Neuronal stem cell (in vitro differentiated cells): ENCODE measurements around the gene OAS3.
A peak's percentile ranks its signal among the peaks of the same experiment; 100 is the strongest.

ENCODE experiments used
- DNase-seq: peaks from one replicate; pipeline ENCODE4 v3.0.0-alpha.2; 2013; ENCODE audit warnings: low spot score
- H2AFZ ChIP-seq: one replicate; pipeline ENCODE4 v1.6.1; 2013; ENCODE audit warnings: mild to moderate bottlenecking, low read length, inconsistent platforms
- H2AK5ac ChIP-seq: 2 replicates; pipeline ENCODE4 v1.6.1; 2013; ENCODE audit warnings: low read depth, mild to moderate bottlenecking, inconsistent platforms, low read length, moderate library complexity, mixed read lengths
- H2BK120ac ChIP-seq: 2 replicates; pipeline ENCODE4 v1.6.1; 2013; ENCODE audit warnings: low read depth, mild to moderate bottlenecking, inconsistent platforms, low read length, moderate library complexity, mixed read lengths
- H2BK12ac ChIP-seq: one replicate; pipeline ENCODE4 v1.6.1; 2013; ENCODE audit warnings: low read length, inconsistent platforms
- H2BK15ac ChIP-seq: 2 replicates; pipeline ENCODE4 v1.6.1; 2013; ENCODE audit warnings: mild to moderate bottlenecking, low read length, inconsistent platforms, mixed read lengths
- H2BK5ac ChIP-seq: one replicate; pipeline ENCODE4 v1.6.1; 2013; ENCODE audit warnings: inconsistent platforms, mild to moderate bottlenecking, low read length, moderate library complexity
- H3K14ac ChIP-seq: one replicate; pipeline ENCODE4 v1.6.1; 2013; ENCODE audit warnings: low read length, inconsistent platforms
- H3K18ac ChIP-seq: 2 replicates; pipeline ENCODE4 v1.6.1; 2013; ENCODE audit warnings: low read length, inconsistent platforms
- H3K23ac ChIP-seq: 2 replicates; pipeline ENCODE4 v1.6.1; 2013; ENCODE audit warnings: low read depth, mild to moderate bottlenecking, mixed read lengths, low read length, inconsistent platforms; ENCODE audit not compliant: poor library complexity
- H3K27ac ChIP-seq: replicated peaks from 3 replicates; pipeline ENCODE4 v1.5.1; 2013; ENCODE audit warnings: low read length, inconsistent platforms
- H3K27me3 ChIP-seq, 3 experiments: 2 replicates each; pipeline ENCODE4 v1.6.1; 2013; ENCODE audit warnings: low read length in 3 of 3, mild to moderate bottlenecking in 2 of 3, inconsistent platforms in 1 of 3, low read depth in 1 of 3, mixed read lengths in 1 of 3, moderate library complexity in 1 of 3; ENCODE audit not compliant: control insufficient read depth in 3 of 3, insufficient read depth in 3 of 3
- H3K36me3 ChIP-seq, 2 donors: replicated peaks in 1 of 2; 2 replicates each; pipeline ENCODE4 v1.6.1; 2013; ENCODE audit warnings: low read length in 2 of 2; ENCODE audit not compliant: control insufficient read depth in 2 of 2, insufficient read depth in 2 of 2
- H3K4ac ChIP-seq: 2 replicates; pipeline ENCODE4 v1.6.1; 2013; ENCODE audit warnings: inconsistent platforms, mild to moderate bottlenecking, low read length, moderate library complexity
- H3K4me1 ChIP-seq, 2 donors: 1 replicate in 1 of 2; 2 replicates in 1 of 2; pipeline ENCODE4 v1.6.1; 2013; ENCODE audit warnings: low read length in 2 of 2, low read depth in 1 of 2; ENCODE audit not compliant: control insufficient read depth in 2 of 2, insufficient read depth in 1 of 2
- H3K4me2 ChIP-seq: one replicate; pipeline ENCODE4 v1.6.1; 2013; ENCODE audit warnings: mild to moderate bottlenecking, low read length, inconsistent platforms; ENCODE audit not compliant: insufficient read depth, poor library complexity, severe bottlenecking
- H3K4me3 ChIP-seq, 2 donors: 2 replicates each; pipeline ENCODE4 v1.5.1; 2013; ENCODE audit warnings: low read length in 2 of 2, mild to moderate bottlenecking in 2 of 2, inconsistent platforms in 1 of 2, moderate library complexity in 1 of 2
- H3K79me1 ChIP-seq: one replicate; pipeline ENCODE4 v1.6.1; 2013; ENCODE audit warnings: low read depth, mild to moderate bottlenecking, inconsistent platforms, low read length, moderate library complexity
- H3K9ac ChIP-seq: one replicate; pipeline ENCODE4 v1.6.1; 2013; ENCODE audit warnings: mild to moderate bottlenecking, low read depth, low read length, inconsistent platforms; ENCODE audit not compliant: poor library complexity
- H3K9me3 ChIP-seq, 2 donors: replicated peaks in 1 of 2; 2 replicates each; pipeline versions ENCODE3 to v1.6.1; 2013; ENCODE audit warnings: low read length in 2 of 2, mild to moderate bottlenecking in 2 of 2, inconsistent platforms in 1 of 2, low read depth in 1 of 2, mixed read lengths in 1 of 2, moderate library complexity in 1 of 2; ENCODE audit not compliant: control insufficient read depth in 2 of 2, insufficient read depth in 1 of 2
- H4K8ac ChIP-seq: one replicate; pipeline ENCODE4 v1.6.1; 2013; ENCODE audit warnings: low read depth, mild to moderate bottlenecking, inconsistent platforms, low read length, moderate library complexity
- H4K91ac ChIP-seq: one replicate; pipeline ENCODE4 v1.6.1; 2013; ENCODE audit warnings: low read length, low read depth, mild to moderate bottlenecking, inconsistent platforms; ENCODE audit not compliant: poor library complexity
- WGBS, 2 donors: extraction: QIAGEN DNeasy Blood & Tissue Kit; methylation state at CpG; one replicate each; pipeline ENCODE4 v1.1.7; 2013; ENCODE audit warnings: missing lambda C conversion rate in 2 of 2, mixed read lengths in 1 of 2; ENCODE audit not compliant: insufficient read length in 2 of 2, insufficient replicate concordance in 1 of 2; ENCODE audit errors: extremely low coverage in 2 of 2; 5-methylcytosine and 5-hydroxymethylcytosine counted together

OAS3 gene

DNA sequence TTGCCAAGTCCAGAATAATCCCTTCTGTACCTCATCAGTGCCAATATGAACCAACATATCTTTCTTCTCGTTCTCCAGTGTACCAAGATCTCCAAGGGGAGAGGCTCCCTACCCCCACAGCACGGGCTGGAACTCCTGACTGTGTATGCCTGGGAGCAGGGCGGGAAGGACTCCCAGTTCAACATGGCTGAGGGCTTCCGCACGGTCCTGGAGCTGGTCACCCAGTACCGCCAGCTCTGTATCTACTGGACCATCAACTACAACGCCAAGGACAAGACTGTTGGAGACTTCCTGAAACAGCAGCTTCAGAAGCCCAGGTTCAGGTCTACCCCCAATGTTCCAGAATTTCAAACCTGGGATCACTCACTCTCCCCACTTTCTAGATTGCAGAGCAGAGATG, 29.6 kb downstream of the OAS3 start:
- Histone ChIP-seq H3K27ac (no peak overlapping the region), H3K4me1 (no peaks in the 10 kb centered on the region), H2AFZ (no peak overlapping the region), H3K14ac (no peak overlapping the region), H3K79me1 (no peaks in the 10 kb centered on the region), H3K4me2 (no peak overlapping the region), H4K91ac (no peak overlapping the region), H4K8ac (no peak overlapping the region), H2BK15ac (no peak overlapping the region), H3K36me3 (no peaks in the 10 kb centered on the region), H2BK12ac (no peak overlapping the region), H2BK120ac (no peak overlapping the region), H3K27me3 (no peaks in the 10 kb centered on the region), H3K9me3 (peaks cover 0 to 2% of the 10 kb centered on the region in 2 donors), H3K18ac (no peak overlapping the region), H3K23ac (no peak overlapping the region), H3K4me3 (peak overlapping the region in 1 of 2 donors; percentile 6), H3K4ac (no peak overlapping the region), H2AK5ac (no peak overlapping the region), H3K9ac (no peak overlapping the region), H2BK5ac (no peak overlapping the region)
- WGBS, 2 donors = no CpG with 5 or more reads among the region's 7 CpGs
- no peak for DNase-seq

DNA sequence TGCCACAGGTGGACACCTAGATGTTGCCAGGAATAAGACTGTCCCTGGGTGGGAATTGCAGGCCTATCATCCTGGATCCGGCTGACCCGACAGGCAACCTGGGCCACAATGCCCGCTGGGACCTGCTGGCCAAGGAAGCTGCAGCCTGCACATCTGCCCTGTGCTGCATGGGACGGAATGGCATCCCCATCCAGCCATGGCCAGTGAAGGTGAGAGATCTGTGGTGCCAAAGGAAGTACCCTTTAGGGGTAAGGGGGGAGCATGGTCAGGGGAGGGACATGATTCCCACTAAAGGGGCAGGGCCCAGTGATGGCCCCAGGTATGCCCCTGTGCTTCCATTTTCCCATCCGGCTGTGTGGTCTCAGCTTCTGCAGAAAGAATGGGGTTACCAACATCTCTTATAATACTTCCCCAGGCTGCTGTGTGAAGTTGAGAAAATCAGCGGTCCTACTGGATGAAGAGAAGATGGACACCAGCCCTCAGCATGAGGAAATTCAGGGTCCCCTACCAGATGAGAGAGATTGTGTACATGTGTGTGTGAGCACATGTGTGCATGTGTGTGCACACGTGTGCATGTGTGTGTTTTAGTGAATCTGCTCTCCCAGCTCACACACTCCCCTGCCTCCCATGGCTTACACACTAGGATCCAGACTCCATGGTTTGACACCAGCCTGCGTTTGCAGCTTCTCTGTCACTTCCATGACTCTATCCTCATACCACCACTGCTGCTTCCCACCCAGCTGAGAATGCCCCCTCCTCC, 31.5 kb downstream of the OAS3 start:
- Histone ChIP-seq H2BK120ac (no peak overlapping the region), H3K14ac (no peak overlapping the region), H4K8ac (no peak overlapping the region), H2BK5ac (no peak overlapping the region), H2BK12ac (no peak overlapping the region), H3K27me3 (no peaks in the 10 kb centered on the region), H3K4me2 (no peak overlapping the region), H3K79me1 (no peaks in the 10 kb centered on the region), H3K9ac (no peak overlapping the region), H2BK15ac (no peak overlapping the region), H3K36me3 (no peaks in the 10 kb centered on the region), H2AFZ (no peak overlapping the region), H3K4me3 (no peak overlapping the region), H3K9me3 (peaks cover 0 to 2% of the 10 kb centered on the region in 2 donors), H3K4me1 (no peaks in the 10 kb centered on the region), H3K18ac (no peak overlapping the region), H3K4ac (no peak overlapping the region), H3K27ac (no peak overlapping the region), H4K91ac (no peak overlapping the region), H3K23ac (no peak overlapping the region), H2AK5ac (no peak overlapping the region)
- WGBS, 2 donors = no CpG with 5 or more reads among the region's 8 CpGs
- no peak for DNase-seq

DNA sequence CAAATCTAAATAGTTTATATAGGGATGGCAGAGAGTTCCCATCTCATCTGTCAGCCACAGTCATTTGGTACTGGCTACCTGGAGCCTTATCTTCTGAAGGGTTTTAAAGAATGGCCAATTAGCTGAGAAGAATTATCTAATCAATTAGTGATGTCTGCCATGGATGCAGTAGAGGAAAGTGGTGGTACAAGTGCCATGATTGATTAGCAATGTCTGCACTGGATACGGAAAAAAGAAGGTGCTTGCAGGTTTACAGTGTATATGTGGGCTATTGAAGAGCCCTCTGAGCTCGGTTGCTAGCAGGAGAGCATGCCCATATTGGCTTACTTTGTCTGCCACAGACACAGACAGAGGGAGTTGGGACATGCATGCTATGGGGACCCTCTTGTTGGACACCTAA, 32.1 kb downstream of the OAS3 start:
- WGBS, 2 donors = no CpG with 5 or more reads among the region's 2 CpGs
- Histone ChIP-seq H2AFZ (no peak overlapping the region), H3K4me3 (no peak overlapping the region), H3K14ac (no peak overlapping the region), H4K8ac (no peak overlapping the region), H3K36me3 (no peaks in the 10 kb centered on the region), H3K4ac (no peak overlapping the region), H3K9ac (no peak overlapping the region), H3K4me1 (no peaks in the 10 kb centered on the region), H2BK15ac (no peak overlapping the region), H2AK5ac (no peak overlapping the region), H2BK5ac (no peak overlapping the region), H3K79me1 (no peaks in the 10 kb centered on the region), H3K18ac (no peak overlapping the region), H2BK120ac (no peak overlapping the region), H3K23ac (no peak overlapping the region), H4K91ac (no peak overlapping the region), H3K27ac (no peak overlapping the region), H3K27me3 (no peaks in the 10 kb centered on the region), H2BK12ac (no peak overlapping the region), H3K9me3 (peaks cover 0 to 2% of the 10 kb centered on the region in 2 donors), H3K4me2 (no peak overlapping the region)
- DNase-seq = no peak

DNA sequence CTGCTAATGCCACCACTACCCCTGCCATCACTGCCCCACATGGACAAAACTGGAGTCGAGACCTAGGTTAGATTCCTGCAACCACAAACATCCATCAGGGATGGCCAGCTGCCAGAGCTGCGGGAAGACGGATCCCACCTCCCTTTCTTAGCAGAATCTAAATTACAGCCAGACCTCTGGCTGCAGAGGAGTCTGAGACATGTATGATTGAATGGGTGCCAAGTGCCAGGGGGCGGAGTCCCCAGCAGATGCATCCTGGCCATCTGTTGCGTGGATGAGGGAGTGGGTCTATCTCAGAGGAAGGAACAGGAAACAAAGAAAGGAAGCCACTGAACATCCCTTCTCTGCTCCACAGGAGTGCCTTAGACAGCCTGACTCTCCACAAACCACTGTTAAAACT, 33.0 kb downstream of the OAS3 start:
- Histone ChIP-seq H3K79me1 (no peaks in the 10 kb centered on the region), H2AK5ac (no peak overlapping the region), H2BK120ac (no peak overlapping the region), H3K18ac (no peak overlapping the region), H3K4me1 (no peaks in the 10 kb centered on the region), H3K4me2 (no peak overlapping the region), H3K14ac (no peak overlapping the region), H2BK5ac (no peak overlapping the region), H2AFZ (no peak overlapping the region), H3K9me3 (peaks cover 0 to 2% of the 10 kb centered on the region in 2 donors), H2BK12ac (no peak overlapping the region), H4K8ac (no peak overlapping the region), H3K4me3 (no peak overlapping the region), H3K36me3 (no peaks in the 10 kb centered on the region), H3K27ac (no peak overlapping the region), H3K23ac (no peak overlapping the region), H3K9ac (no peak overlapping the region), H4K91ac (no peak overlapping the region), H3K4ac (no peak overlapping the region), H2BK15ac (no peak overlapping the region), H3K27me3 (no peaks in the 10 kb centered on the region)
- WGBS, 2 donors = no CpG with 5 or more reads among the region's 5 CpGs
- no peak for DNase-seq
